Neural cell (in vitro differentiated cells): Measurements from ENCODE around the gene MRPL32.

Experiments
- EZH2 ChIP-seq: fragments of 200-600, 300-800 bp; shearing (Covaris generic), sonication (generic); IDR thresholded peaks from 2 replicates; pipeline ENCODE4 v1.6.1; 2014; ENCODE audit warnings: antibody characterized with exemption, low read length, borderline replicate concordance, mild to moderate bottlenecking; ENCODE audit not compliant: insufficient read depth, poor library complexity, severe bottlenecking
- POLR2AphosphoS5 ChIP-seq: IDR thresholded peaks from 2 replicates; pipeline ENCODE4 v1.6.1; 2012
- RAD21 ChIP-seq: fragments of 450-650 bp; conservative IDR thresholded peaks from 2 replicates; pipeline ENCODE4 v1.6.1; 2014; ENCODE audit warnings: antibody characterized with exemption, mild to moderate bottlenecking, moderate library complexity
- TF ChIP-seq, protein P1 (sequence below): fragments of 450-650 bp; IDR thresholded peaks from 2 replicates; pipeline ENCODE4 v1.5.1; 2014; ENCODE audit warnings: antibody characterized with exemption, mild to moderate bottlenecking, moderate library complexity; ENCODE audit not compliant: poor library complexity, severe bottlenecking
- TF ChIP-seq, protein P2 (sequence below): IDR thresholded peaks from 2 replicates; pipeline ENCODE4 v1.6.1; 2012; ENCODE audit warnings: borderline replicate concordance

- TF ChIP-seq, protein P1, sequence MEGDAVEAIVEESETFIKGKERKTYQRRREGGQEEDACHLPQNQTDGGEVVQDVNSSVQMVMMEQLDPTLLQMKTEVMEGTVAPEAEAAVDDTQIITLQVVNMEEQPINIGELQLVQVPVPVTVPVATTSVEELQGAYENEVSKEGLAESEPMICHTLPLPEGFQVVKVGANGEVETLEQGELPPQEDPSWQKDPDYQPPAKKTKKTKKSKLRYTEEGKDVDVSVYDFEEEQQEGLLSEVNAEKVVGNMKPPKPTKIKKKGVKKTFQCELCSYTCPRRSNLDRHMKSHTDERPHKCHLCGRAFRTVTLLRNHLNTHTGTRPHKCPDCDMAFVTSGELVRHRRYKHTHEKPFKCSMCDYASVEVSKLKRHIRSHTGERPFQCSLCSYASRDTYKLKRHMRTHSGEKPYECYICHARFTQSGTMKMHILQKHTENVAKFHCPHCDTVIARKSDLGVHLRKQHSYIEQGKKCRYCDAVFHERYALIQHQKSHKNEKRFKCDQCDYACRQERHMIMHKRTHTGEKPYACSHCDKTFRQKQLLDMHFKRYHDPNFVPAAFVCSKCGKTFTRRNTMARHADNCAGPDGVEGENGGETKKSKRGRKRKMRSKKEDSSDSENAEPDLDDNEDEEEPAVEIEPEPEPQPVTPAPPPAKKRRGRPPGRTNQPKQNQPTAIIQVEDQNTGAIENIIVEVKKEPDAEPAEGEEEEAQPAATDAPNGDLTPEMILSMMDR, result no peak
- TF ChIP-seq RAD21, result no peak
- TF ChIP-seq EZH2, result no peak
- no peak for TF ChIP-seq POLR2AphosphoS5
- TF ChIP-seq, protein P2, sequence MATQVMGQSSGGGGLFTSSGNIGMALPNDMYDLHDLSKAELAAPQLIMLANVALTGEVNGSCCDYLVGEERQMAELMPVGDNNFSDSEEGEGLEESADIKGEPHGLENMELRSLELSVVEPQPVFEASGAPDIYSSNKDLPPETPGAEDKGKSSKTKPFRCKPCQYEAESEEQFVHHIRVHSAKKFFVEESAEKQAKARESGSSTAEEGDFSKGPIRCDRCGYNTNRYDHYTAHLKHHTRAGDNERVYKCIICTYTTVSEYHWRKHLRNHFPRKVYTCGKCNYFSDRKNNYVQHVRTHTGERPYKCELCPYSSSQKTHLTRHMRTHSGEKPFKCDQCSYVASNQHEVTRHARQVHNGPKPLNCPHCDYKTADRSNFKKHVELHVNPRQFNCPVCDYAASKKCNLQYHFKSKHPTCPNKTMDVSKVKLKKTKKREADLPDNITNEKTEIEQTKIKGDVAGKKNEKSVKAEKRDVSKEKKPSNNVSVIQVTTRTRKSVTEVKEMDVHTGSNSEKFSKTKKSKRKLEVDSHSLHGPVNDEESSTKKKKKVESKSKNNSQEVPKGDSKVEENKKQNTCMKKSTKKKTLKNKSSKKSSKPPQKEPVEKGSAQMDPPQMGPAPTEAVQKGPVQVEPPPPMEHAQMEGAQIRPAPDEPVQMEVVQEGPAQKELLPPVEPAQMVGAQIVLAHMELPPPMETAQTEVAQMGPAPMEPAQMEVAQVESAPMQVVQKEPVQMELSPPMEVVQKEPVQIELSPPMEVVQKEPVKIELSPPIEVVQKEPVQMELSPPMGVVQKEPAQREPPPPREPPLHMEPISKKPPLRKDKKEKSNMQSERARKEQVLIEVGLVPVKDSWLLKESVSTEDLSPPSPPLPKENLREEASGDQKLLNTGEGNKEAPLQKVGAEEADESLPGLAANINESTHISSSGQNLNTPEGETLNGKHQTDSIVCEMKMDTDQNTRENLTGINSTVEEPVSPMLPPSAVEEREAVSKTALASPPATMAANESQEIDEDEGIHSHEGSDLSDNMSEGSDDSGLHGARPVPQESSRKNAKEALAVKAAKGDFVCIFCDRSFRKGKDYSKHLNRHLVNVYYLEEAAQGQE, result no peak
Measured at GRCh38 chr7:42946627-42946950, 14.4 kb downstream of the MRPL32 start.
